B cell (primary cell): Measurements from ENCODE around the gene CNTNAP2. TPM values are rescaled to one million over a fixed set of nuclear protein-coding genes. Genes with fewer than 3 reads are reported as not detected.

Experiments
- ATAC-seq: fragments of 200-7000 bp; cut with Tn5 transposase; one replicate; pipeline ENCODE4 v1.10.0; 2021; ENCODE audit warnings: low read depth, mild to moderate bottlenecking, moderate number of reproducible peaks, moderate library complexity
- CTCF ChIA-PET: fragments of 350-600 bp; sonication (Branson Sonifier 250); formaldehyde crosslinking; loops from one replicate; lab custom pipeline; 2021; ENCODE audit warnings: antibody characterized with exemption, inconsistent platforms; lab: Charles Lee
- POLR2A ChIA-PET: fragments of 350-600 bp; sonication (Branson Sonifier 250); formaldehyde crosslinking; loops from one replicate; lab custom pipeline; 2021; ENCODE audit warnings: antibody characterized with exemption; lab: Charles Lee
- DNase-seq: peaks from one replicate; pipeline ENCODE4 v3.0.0; 2013
- H2AFZ ChIP-seq: 2 replicates; pipeline ENCODE4 v1.6.1; 2012; ENCODE audit warnings: mild to moderate bottlenecking, low read depth, low read length; ENCODE audit not compliant: insufficient read depth, poor library complexity, severe bottlenecking
- H3K27ac ChIP-seq, 2 donors: 1 replicate in 1 of 2; 2 replicates in 1 of 2; pipeline ENCODE4 v1.5.1; 2012 to 2013; ENCODE audit warnings: low read length in 2 of 2, mild to moderate bottlenecking in 2 of 2, moderate library complexity in 1 of 2
- H3K27me3 ChIP-seq, 4 experiments: fragments of 200-600 bp in 1 of 4; sonication (generic) in 1 of 4; replicated peaks in 1 of 4; 1 replicate in 2 of 4; 2 replicates in 2 of 4; pipeline versions ENCODE4 v1.6.1 to v1.7.0; 2013 to 2016; ENCODE audit warnings: low read length in 3 of 4, mild to moderate bottlenecking in 2 of 4, mixed read lengths in 1 of 4, moderate library complexity in 1 of 4; ENCODE audit not compliant: insufficient read depth in 4 of 4, control insufficient read depth in 3 of 4; ENCODE audit errors: control extremely low read depth in 1 of 4
- H3K36me3 ChIP-seq, 2 experiments: replicated peaks in 1 of 2; 1 replicate in 1 of 2; 2 replicates in 1 of 2; pipeline versions ENCODE4 v1.6.1 to v1.7.1; 2013; ENCODE audit warnings: low read length in 1 of 2; ENCODE audit not compliant: insufficient read depth in 2 of 2, control insufficient read depth in 1 of 2; ENCODE audit errors: control extremely low read depth in 1 of 2, extremely low read depth in 1 of 2
- H3K4me1 ChIP-seq, 2 donors: fragments of 200-600 bp in 1 of 2; sonication (generic) in 1 of 2; 1 replicate in 1 of 2; 2 replicates in 1 of 2; pipeline versions ENCODE4 v1.5.1 to v1.6.1; 2013 to 2017; ENCODE audit warnings: low read length in 2 of 2; ENCODE audit not compliant: control insufficient read depth in 2 of 2, insufficient read depth in 2 of 2
- H3K4me2 ChIP-seq: replicated peaks from 2 replicates; pipeline ENCODE3; 2012; ENCODE audit warnings: mild to moderate bottlenecking, low read depth, low read length; ENCODE audit not compliant: poor library complexity, severe bottlenecking
- H3K4me3 ChIP-seq, 5 experiments: fragments of 200-600 bp in 1 of 5; sonication (generic) in 1 of 5; 1 replicate in 3 of 5; 2 replicates in 2 of 5; pipeline versions ENCODE4 v1.5.1 to v1.7.0; 2011 to 2016; ENCODE audit warnings: low read length in 4 of 5, mild to moderate bottlenecking in 4 of 5, low read depth in 2 of 5, control low read depth in 1 of 5, moderate library complexity in 1 of 5; ENCODE audit not compliant: insufficient read depth in 1 of 5; ENCODE audit errors: control extremely low read depth in 1 of 5, extremely low read depth in 1 of 5
- H3K79me2 ChIP-seq: fragments of 200-600 bp; sonication (generic); one replicate; pipeline ENCODE4 v1.6.0; 2016; ENCODE audit warnings: low read length; ENCODE audit not compliant: control insufficient read depth, insufficient read depth
- H3K9ac ChIP-seq: fragments of 200-600 bp; sonication (generic); 2 replicates; pipeline ENCODE4 v1.6.1; 2017; ENCODE audit warnings: mild to moderate bottlenecking, low read length, moderate library complexity
- H3K9me3 ChIP-seq, 3 donors: one replicate each; pipeline versions ENCODE4 v1.6.1 to v1.7.1; 2013; ENCODE audit warnings: low read length in 2 of 3; ENCODE audit not compliant: control insufficient read depth in 2 of 3, insufficient read depth in 1 of 3; ENCODE audit errors: control extremely low read depth in 1 of 3
- H4K20me1 ChIP-seq: 2 replicates; pipeline ENCODE4 v1.6.0; 2012; ENCODE audit warnings: mild to moderate bottlenecking, low read length; ENCODE audit not compliant: insufficient read depth, control insufficient read depth, poor library complexity, severe bottlenecking
- H3K27ac Mint-ChIP-seq: one replicate; pipeline ENCODE4 v1.8.0; 2021; ENCODE audit warnings: mixed read lengths
- H3K27me3 Mint-ChIP-seq: one replicate; pipeline ENCODE4 v1.8.0; 2021; ENCODE audit warnings: mixed read lengths
- H3K4me1 Mint-ChIP-seq: one replicate; pipeline ENCODE4 v1.8.0; 2021; ENCODE audit warnings: mixed read lengths
- H3K4me3 Mint-ChIP-seq: one replicate; pipeline ENCODE4 v1.8.0; 2021; ENCODE audit warnings: mixed read lengths
- H3K9me3 Mint-ChIP-seq: one replicate; pipeline ENCODE4 v1.8.0; 2022; ENCODE audit warnings: mixed read lengths; ENCODE audit not compliant: insufficient read depth
- EZH2 ChIP-seq: IDR thresholded peaks from 2 replicates; pipeline ENCODE4 v1.6.1; 2012; ENCODE audit warnings: borderline replicate concordance, low read depth, mild to moderate bottlenecking, moderate library complexity, low read length; ENCODE audit not compliant: insufficient read depth, poor library complexity, severe bottlenecking
- WGBS: methylation state at CpG from one replicate; pipeline ENCODE4 v1.1.5; 2013; ENCODE audit warnings: missing lambda C conversion rate; ENCODE audit not compliant: insufficient coverage; 5-methylcytosine and 5-hydroxymethylcytosine counted together
- intact Hi-C: fragments of 100-400 bp; cut with micrococcal nuclease; formaldehyde crosslinking; loops from one replicate; pipeline ENCODE4 v1.10.0; 2022
- polyA plus RNA-seq: library from polyadenylated mRNA; depleted of rRNA; stranded (reverse); fragments of >200 nt; gene quantifications from 2 replicates; pipeline ENCODE4 v1.2.3, GENCODE V29; 2012
- total RNA-seq, 2 donors: library from RNA; stranded (reverse); fragments of 120-200 nt in 1 of 2; gene quantifications; 1 replicate in 1 of 2; 2 replicates in 1 of 2; pipeline versions ENCODE4 v1.2.3 to v1.2.4, GENCODE V29; 2013 to 2022
- TF ChIP-seq, protein P1 (sequence below): fragments of 200-600 bp; IDR thresholded peaks from one replicate; pipeline ENCODE4 v1.8.0; 2022; ENCODE audit warnings: antibody characterized with exemption, mild to moderate bottlenecking

Gene CNTNAP2
- total and polyA plus RNA-seq, 2 donors (not counting 1 experiment from before 2014, with no cell fraction given) = 7.4 to 16.6 TPM

DNA sequence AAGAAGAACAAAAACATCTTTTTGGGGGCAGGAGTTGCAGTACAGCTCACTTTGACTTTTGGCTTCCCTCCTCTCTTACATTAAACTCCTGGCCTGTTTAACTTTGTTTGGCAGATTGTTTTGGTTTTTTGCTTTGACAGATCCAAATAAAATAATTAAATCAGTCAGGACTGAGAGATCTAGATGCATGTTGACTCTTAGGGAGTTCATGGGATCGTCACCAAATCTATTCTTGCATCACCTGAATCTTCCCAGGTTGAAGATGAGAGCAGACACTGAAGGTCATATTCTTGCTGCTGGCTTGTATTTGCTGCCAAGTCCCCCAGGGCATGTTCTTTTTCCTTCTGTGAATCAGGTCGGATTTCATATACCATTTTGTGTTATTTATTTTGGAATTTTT is 759.4 kb downstream of the CNTNAP2 start:
- Mint-ChIP-seq H3K27me3 (no peaks in the 10 kb centered on the region), H3K27ac (no peak overlapping the region), H3K4me3 (no peak overlapping the region), H3K9me3 (no peaks in the 10 kb centered on the region), H3K4me1 (no peaks in the 10 kb centered on the region)
- no peaks in the 10 kb centered on the region for H3K36me3 ChIP-seq
- H3K9me3 ChIP-seq = no peaks in the 10 kb centered on the region
- H3K27me3 ChIP-seq = no peaks in the 10 kb centered on the region
- WGBS = 67% methylated on average over 1 of the region's 2 CpGs
- H3K4me1 ChIP-seq = no peaks in the 10 kb centered on the region
- no peaks in the 10 kb centered on the region for H3K79me2 ChIP-seq
- CTCF ChIA-PET = no interaction called here
- no peaks in the 10 kb centered on the region for H4K20me1 ChIP-seq
- no peak for DNase-seq
- H3K27ac ChIP-seq = no peak overlapping the region
- H2AFZ ChIP-seq = no peak overlapping the region
- no peak for ATAC-seq
- TF ChIP-seq, protein P1, sequence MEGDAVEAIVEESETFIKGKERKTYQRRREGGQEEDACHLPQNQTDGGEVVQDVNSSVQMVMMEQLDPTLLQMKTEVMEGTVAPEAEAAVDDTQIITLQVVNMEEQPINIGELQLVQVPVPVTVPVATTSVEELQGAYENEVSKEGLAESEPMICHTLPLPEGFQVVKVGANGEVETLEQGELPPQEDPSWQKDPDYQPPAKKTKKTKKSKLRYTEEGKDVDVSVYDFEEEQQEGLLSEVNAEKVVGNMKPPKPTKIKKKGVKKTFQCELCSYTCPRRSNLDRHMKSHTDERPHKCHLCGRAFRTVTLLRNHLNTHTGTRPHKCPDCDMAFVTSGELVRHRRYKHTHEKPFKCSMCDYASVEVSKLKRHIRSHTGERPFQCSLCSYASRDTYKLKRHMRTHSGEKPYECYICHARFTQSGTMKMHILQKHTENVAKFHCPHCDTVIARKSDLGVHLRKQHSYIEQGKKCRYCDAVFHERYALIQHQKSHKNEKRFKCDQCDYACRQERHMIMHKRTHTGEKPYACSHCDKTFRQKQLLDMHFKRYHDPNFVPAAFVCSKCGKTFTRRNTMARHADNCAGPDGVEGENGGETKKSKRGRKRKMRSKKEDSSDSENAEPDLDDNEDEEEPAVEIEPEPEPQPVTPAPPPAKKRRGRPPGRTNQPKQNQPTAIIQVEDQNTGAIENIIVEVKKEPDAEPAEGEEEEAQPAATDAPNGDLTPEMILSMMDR = no peak
- TF ChIP-seq EZH2 = no peak
- POLR2A ChIA-PET = no interaction called here
- no peak overlapping the region for H3K9ac ChIP-seq
- H3K4me2 ChIP-seq = no peak overlapping the region
- H3K4me3 ChIP-seq = no peak overlapping the region
- intact Hi-C loops = no loop called here

- POLR2A ChIA-PET = no interaction called here
- no peak overlapping the region for H3K4me3 ChIP-seq
- no peak overlapping the region for H3K4me3 Mint-ChIP-seq
- H3K9me3 Mint-ChIP-seq = no peaks in the 10 kb centered on the region
- H3K4me2 ChIP-seq = no peak overlapping the region
- no peak overlapping the region for H3K9ac ChIP-seq
- no peaks in the 10 kb centered on the region for H3K79me2 ChIP-seq
- no peak overlapping the region for H3K27ac Mint-ChIP-seq
- ATAC-seq = no peak
- H3K9me3 ChIP-seq = no peaks in the 10 kb centered on the region
- no peaks in the 10 kb centered on the region for H3K4me1 Mint-ChIP-seq
- H2AFZ ChIP-seq = no peak overlapping the region
- no peaks in the 10 kb centered on the region for H3K27me3 Mint-ChIP-seq
- H3K4me1 ChIP-seq = no peaks in the 10 kb centered on the region
- no peak for DNase-seq
- no peak overlapping the region for H3K27ac ChIP-seq
- CTCF ChIA-PET = no interaction called here
- intact Hi-C loops = no loop called here
- no peaks in the 10 kb centered on the region for H3K27me3 ChIP-seq
- no peaks in the 10 kb centered on the region for H4K20me1 ChIP-seq
- TF ChIP-seq, protein P1 = no peak
- no peak for TF ChIP-seq EZH2
- WGBS = no CpG with 5 or more reads among the region's 3 CpGs
- no peaks in the 10 kb centered on the region for H3K36me3 ChIP-seq
Observed at GRCh38 chr7:146876411-146876810, 759.8 kb downstream of the CNTNAP2 start.
